RWPE1 (cell line): ENCODE results near the gene IER5L.
A peak's percentile ranks its signal among the peaks of the same experiment; 100 is the strongest.

Experiments used
- CTCF ChIA-PET: fragments of 350-600 bp; sonication (Branson Sonifier 250); formaldehyde crosslinking; extraction: SDS; loops from one replicate; lab custom pipeline; 2021; lab: Yijun Ruan, JAX
- POLR2A ChIA-PET: fragments of 400-600 bp; formaldehyde crosslinking; extraction: SDS; loops from one replicate; lab custom pipeline; 2020; ENCODE audit warnings: antibody characterized with exemption; ENCODE audit not compliant: low non-redundant PET; lab: Yijun Ruan, JAX
- DNase-seq: peaks from one replicate; pipeline ENCODE4 v3.0.0; 2012; ENCODE audit warnings: low spot score
- H3K27ac ChIP-seq: fragments of 450-650 bp; 2 replicates; pipeline ENCODE4 v1.5.1; 2017
- TF ChIP-seq, protein P1 (sequence below): fragments of 450-650 bp; conservative IDR thresholded peaks from 2 replicates; pipeline ENCODE4 v1.5.1; 2017; ENCODE audit warnings: low read depth, mild to moderate bottlenecking

The IER5L gene

DNA sequence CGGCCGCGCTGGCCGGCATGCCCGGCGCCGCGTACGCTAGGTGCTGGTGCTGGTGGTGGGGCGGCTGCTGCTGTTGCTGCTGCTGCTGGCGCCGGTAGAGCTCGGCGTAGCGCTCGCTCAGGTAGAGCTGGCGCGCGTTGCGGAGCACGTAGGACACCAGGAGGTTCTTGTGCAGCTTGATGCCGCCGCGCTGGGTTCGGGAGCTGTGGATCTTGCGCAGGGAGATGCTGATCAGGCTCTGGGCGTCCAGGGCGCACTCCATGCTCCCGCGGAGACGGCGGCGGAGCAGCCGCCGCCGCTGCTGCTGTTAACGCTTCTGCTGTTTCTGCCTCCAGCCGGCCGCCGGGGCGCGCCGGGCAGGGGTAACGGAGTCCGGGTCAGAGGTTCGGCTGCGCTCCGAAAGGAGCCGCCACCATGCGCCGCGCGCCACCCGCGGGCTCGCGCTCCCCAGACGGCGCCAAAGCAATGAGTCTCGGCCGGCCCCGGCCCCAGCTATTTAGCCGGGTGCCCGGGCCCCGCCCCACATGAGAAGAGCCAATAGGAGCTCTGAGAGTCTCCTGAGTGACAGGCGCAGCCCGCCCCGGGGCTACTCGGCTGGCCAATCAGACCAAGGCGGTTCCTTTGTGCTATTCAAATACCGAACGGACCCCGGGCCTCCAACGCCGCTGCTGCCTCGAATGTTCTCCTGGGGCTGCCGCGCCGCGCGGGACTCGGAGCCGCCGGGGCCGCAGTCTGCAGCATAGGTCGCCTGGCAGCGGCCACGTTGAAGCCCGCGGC lies at the start of gene IER5L:
IER5L (minus strand) TSS at position 471 of the 777 bp plus-strand sequence; CDS start at position 262, 209 bp downstream.
- ChIA-PET CTCF (interaction anchor here (0.5 to 2.2 kb wide), 9 partner anchors 8 to 461 kb away, joined by 3 to 6 read pairs (median 3); no protein-coding TSS in a partner anchor), POLR2A (interaction anchor here (0.5 to 5.8 kb wide), 26 partner anchors 9 to 446 kb away, joined by 3 to 81 read pairs (median 4); no protein-coding TSS in a partner anchor)
- peak within 1 kb of the TSS; percentile 99 for H3K27ac ChIP-seq
- TF ChIP-seq, protein P1, sequence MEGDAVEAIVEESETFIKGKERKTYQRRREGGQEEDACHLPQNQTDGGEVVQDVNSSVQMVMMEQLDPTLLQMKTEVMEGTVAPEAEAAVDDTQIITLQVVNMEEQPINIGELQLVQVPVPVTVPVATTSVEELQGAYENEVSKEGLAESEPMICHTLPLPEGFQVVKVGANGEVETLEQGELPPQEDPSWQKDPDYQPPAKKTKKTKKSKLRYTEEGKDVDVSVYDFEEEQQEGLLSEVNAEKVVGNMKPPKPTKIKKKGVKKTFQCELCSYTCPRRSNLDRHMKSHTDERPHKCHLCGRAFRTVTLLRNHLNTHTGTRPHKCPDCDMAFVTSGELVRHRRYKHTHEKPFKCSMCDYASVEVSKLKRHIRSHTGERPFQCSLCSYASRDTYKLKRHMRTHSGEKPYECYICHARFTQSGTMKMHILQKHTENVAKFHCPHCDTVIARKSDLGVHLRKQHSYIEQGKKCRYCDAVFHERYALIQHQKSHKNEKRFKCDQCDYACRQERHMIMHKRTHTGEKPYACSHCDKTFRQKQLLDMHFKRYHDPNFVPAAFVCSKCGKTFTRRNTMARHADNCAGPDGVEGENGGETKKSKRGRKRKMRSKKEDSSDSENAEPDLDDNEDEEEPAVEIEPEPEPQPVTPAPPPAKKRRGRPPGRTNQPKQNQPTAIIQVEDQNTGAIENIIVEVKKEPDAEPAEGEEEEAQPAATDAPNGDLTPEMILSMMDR: no peak
- peak; percentile 100 for DNase-seq

DNA sequence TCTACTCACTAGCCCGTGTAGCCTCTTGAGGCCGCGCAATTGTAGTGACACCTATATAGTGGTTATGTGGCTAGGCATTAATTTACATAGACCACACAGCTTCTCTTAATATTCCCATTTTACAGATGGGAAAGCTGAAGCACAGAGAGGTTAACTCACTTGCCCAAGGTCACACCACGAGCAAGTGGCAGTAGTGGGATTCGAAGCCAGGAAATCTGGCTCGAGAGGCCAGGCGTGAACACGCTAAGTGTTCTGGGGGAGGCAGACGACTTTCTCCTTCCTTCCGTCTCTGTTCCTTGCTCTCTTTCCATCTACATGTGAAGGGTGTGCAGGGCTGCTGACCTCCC lies 49.8 kb upstream of the IER5L start:
- DNase-seq: no peak
- TF ChIP-seq, protein P1: no peak
- ChIA-PET CTCF (interaction anchor here (0.6 kb wide), 1 partner anchor 385 kb away, joined by 3 read pairs; no protein-coding TSS in a partner anchor), POLR2A (no interaction called here)
- H3K27ac ChIP-seq: no peak overlapping the region

DNA sequence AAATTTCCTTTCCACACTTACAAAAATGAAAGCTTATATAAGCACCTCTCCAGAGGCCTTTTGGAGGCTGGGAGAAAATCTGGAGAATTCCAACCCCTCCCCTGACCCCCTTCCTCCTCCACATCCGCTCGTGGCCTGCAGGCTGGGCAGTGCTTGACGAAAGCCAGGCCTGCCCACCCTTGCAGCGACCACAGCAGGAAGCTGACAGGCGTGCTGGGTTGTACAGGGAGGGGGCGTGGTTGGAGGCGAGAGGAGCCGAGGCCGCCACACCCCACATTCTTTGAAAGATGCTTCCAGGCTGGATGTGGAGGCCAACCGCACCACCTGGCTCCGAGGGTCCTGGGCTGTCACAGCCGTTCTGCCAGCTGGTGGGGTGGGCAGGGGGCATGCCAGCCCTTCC lies 47.8 kb upstream of the IER5L start:
- ChIA-PET POLR2A (no interaction called here), CTCF (interaction anchor here (0.6 kb wide), 2 partner anchors 32 to 81 kb away, joined by 3 read pairs; no protein-coding TSS in a partner anchor)
- TF ChIP-seq, protein P1: no peak
- peak overlapping the region; percentile 66 for H3K27ac ChIP-seq
- peak; percentile 78 for DNase-seq

DNA sequence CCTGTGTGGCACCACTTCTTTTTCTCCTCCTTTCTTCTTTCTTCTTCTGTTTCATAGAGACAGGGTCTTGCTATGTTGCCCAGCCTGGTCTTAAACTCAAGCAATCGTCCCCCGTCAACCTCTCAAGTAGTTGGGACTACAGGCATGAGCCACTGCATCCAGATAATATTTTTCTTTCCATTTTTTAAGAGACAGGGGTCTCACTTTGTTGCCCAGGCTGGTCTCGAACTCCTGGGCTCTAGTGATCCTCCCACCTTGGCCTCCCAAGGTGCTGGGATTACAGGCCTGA lies 47.4 kb upstream of the IER5L start:
- peak overlapping the region; percentile 66 for H3K27ac ChIP-seq
- TF ChIP-seq, protein P1: no peak
- POLR2A ChIA-PET: no interaction called here
- CTCF ChIA-PET: interaction anchor here (0.6 kb wide), 2 partner anchors 31 to 82 kb away, joined by 3 read pairs; no protein-coding TSS in a partner anchor
- DNase-seq: no peak

DNA sequence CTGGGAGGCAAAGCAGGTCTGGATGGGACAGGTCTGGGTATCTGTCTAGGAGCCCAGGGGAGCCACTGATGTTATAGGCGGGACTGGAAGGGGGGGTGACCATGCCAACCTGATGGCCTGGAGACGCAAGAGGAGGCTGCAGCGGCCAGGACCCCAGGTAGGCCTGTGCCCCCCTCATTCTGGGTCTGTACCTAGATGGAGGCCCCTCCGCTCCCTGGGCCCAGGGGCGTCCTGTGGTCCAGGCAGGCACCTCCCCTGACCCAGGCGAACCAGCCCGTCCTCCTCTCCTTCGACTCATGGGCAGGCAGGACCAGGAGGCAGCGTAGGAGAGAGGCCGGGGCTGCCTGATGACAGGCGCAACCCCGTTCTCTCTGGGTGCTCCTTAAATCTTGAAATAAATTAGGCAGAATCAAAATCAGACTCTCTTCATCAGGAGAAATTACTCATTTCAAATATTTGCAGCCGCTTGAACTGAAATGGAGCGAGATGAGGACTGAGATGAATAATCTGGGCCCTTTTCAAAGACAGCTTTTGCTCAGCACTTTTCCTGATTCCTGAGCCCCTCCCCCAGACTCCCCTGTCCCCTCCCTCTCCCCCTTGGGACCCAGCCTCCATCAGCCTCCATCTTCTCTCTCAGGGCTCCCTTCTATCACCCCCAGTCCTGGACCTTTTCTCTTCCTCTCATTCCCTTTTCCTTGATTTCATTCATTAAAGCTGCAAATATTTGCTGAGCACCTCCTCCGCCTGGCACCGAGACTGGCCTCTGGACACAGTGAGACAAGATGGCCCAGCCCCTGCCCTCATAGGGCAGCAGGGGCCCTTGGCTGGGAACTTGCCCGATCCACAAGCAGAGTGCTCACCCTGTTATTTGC lies 46.8 kb upstream of the IER5L start:
- TF ChIP-seq, protein P1: no peak
- ChIA-PET POLR2A (no interaction called here), CTCF (interaction anchor here (0.6 kb wide), 1 partner anchor 82 kb away, joined by 3 read pairs; no protein-coding TSS in a partner anchor)
- peak overlapping the region; percentile 66 for H3K27ac ChIP-seq
- DNase-seq: no peak

DNA sequence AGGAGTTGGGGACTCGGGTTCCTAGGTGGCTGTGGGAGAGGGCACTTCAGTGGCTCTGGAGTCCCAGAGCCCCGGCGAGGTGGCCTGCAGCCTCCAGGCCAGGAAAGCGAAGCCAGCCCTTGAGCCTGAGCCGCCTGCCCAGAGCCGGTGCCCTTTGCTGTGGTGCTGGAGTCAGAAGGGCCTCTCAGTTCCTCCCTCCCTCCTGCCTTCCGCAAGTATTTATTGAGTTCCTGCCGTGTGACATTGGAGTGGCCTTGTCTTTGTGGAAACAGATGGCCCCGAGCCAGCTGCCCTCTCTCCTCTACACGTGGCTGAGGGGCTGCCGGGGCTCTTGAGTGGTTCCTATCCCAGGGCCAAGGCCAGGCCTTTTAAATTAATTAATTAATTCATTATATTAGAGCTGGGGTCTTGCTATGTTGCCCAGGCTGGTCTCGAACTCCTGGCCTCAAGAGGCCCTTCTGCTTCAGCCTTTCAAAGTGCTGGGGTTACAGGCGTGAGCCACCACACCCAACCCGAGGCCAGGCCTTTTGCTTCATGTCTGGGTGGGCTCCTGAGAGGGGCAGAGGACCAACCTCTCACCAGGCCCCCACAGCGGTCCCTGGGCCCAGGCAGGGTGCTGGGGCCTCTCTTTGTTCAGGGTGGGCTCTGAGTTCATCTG lies 45.6 kb upstream of the IER5L start:
- H3K27ac ChIP-seq: peak overlapping the region; percentile 66; the same call in 1 of the 2 replicates
- POLR2A ChIA-PET: no interaction called here
- CTCF ChIA-PET: no interaction called here
- TF ChIP-seq, protein P1: no peak
- no peak for DNase-seq
